GM19455 (cell line): ENCODE results near the gene WDR1.

Source experiments
- ATAC-seq: cut with Tn5 transposase; IDR thresholded peaks from one replicate; pipeline ENCODE4 v1.9.1; 2021; ENCODE audit not compliant: unreplicated experiment

WDR1 gene

GRCh38 chr4:10075158-10075863 is 41.3 kb downstream of the WDR1 start:
- no peak for ATAC-seq

- no peak for ATAC-seq
These were observed 41.9 kb downstream of the WDR1 start for GRCh38 chr4:10074767-10075105.

- ATAC-seq: no peak
These were observed 42.4 kb downstream of the WDR1 start for GRCh38 chr4:10074076-10074766.

GRCh38 chr4:10072420-10073017 is 44.1 kb downstream of the WDR1 start:
- no peak for ATAC-seq

- no peak for ATAC-seq
These were observed 47.4 kb downstream of the WDR1 start for GRCh38 chr4:10069075-10069642.

- ATAC-seq: no peak
These were observed 49.6 kb downstream of the WDR1 start for GRCh38 chr4:10066670-10067651.

GRCh38 chr4:10066206-10066605 is 50.4 kb downstream of the WDR1 start:
- ATAC-seq: no peak

GRCh38 chr4:10063544-10064300 is 52.9 kb downstream of the WDR1 start:
- ATAC-seq: no peak

- ATAC-seq: no peak
These were observed 54.8 kb downstream of the WDR1 start for GRCh38 chr4:10061650-10062415.

- ATAC-seq: no peak
These were observed 58.2 kb downstream of the WDR1 start for GRCh38 chr4:10058371-10058770.

GRCh38 chr4:10057023-10057395 is 59.6 kb downstream of the WDR1 start:
- ATAC-seq: no peak

- no peak for ATAC-seq
These were observed 60.1 kb downstream of the WDR1 start for GRCh38 chr4:10056334-10057022.

GRCh38 chr4:10055871-10056270 is 60.7 kb downstream of the WDR1 start:
- no peak for ATAC-seq

- ATAC-seq: no peak
These were observed 62.0 kb downstream of the WDR1 start for GRCh38 chr4:10054571-10055041.

- no peak for ATAC-seq
These were observed 62.8 kb downstream of the WDR1 start for GRCh38 chr4:10053635-10054453.

GRCh38 chr4:10051517-10052135 is 65.0 kb downstream of the WDR1 start:
- ATAC-seq: no peak

- ATAC-seq: no peak
These were observed 65.9 kb downstream of the WDR1 start for GRCh38 chr4:10050721-10051120.
